Measurements from ENCODE around the gene PKNOX2. TPM values are rescaled to one million over a fixed set of nuclear protein-coding genes. Genes with fewer than 3 reads are reported as not detected.

Gene PKNOX2
- total RNA-seq, 1 donor, result under 0.01 TPM

GRCh38 chr11:125378571-125378970, 214.0 kb downstream of the PKNOX2 start:
- no peaks in the 10 kb centered on the region for H3K4me1 ChIP-seq (ENCODE audit: insufficient read depth, low read length)
- H3K9me3 ChIP-seq (ENCODE audit: low read depth, low read length), result no peaks in the 10 kb centered on the region
- H3K27me3 ChIP-seq (ENCODE audit: insufficient read depth, low read length), result no peaks in the 10 kb centered on the region
- no peak overlapping the region for H3K4me3 ChIP-seq (ENCODE audit: low read length)

DNA sequence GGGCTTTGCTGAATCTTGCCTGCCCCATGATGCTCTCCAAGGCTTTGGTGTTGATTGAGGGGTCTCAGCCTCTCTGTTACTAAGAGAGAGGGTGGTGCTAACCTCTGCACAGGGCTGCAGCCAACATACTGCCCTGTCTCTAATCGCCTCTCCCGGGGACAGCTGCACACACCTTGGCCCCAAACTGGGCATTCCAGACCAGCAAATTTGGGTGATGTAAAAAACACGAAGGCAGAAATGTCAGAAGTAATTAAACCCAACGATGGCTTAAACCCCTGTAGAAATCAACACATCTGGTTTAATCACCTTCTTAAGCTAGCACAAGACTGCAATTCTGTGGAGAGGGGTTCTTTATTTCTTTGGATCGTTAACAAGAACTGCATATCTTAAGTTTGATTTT, 215.0 kb downstream of the PKNOX2 start:
- Histone ChIP-seq H3K27me3 (ENCODE audit: insufficient read depth, low read length) (no peaks in the 10 kb centered on the region), H3K4me3 (ENCODE audit: low read length) (no peak overlapping the region), H3K9me3 (ENCODE audit: low read depth, low read length) (no peaks in the 10 kb centered on the region), H3K4me1 (ENCODE audit: insufficient read depth, low read length) (no peaks in the 10 kb centered on the region)

- Histone ChIP-seq H3K9me3 (ENCODE audit: low read depth, low read length) (no peaks in the 10 kb centered on the region), H3K4me1 (ENCODE audit: insufficient read depth, low read length) (no peaks in the 10 kb centered on the region), H3K27me3 (ENCODE audit: insufficient read depth, low read length) (no peaks in the 10 kb centered on the region)
Observed at GRCh38 chr11:125379981-125380380, 215.4 kb downstream of the PKNOX2 start.

DNA sequence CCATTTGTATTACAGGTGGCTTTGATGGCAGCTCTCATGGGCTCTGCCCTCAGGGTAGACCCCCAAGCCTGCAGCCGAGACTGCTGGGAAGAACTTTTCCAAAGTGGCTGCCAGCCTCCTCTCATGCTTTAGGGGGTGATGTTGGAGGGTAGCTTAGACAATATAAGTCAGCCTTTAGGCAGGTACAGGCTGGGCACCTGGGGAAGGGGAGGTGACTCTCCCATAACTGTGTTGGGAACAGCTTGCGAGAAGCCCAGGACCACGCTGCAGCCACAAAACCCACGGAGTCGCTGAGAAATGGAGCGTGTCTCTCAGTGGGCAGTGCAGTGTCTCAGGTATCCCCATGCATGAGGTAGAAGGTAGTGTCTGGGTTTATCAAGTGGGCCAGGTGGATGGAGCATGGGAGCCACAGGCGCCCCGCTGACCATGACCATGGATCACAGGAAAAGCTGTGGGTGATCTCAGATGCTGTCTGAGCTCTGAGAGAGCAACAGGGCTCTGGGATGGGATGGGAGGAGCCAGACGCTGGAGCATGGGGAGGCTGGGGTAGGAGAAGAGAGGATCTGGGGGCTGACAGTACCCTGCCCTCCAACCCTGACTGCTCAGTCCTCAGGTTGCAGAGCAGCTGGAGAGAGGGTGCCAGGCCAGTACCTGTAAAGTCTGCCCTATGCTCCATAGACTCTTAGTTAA, 216.3 kb downstream of the PKNOX2 start:
- H3K9me3 ChIP-seq (ENCODE audit: low read depth, low read length), result no peaks in the 10 kb centered on the region

More at GRCh38 chr11:125379981-125380380, 215.4 kb downstream of the PKNOX2 start:
- no peak overlapping the region for H3K4me3 ChIP-seq (ENCODE audit: low read length)

DNA sequence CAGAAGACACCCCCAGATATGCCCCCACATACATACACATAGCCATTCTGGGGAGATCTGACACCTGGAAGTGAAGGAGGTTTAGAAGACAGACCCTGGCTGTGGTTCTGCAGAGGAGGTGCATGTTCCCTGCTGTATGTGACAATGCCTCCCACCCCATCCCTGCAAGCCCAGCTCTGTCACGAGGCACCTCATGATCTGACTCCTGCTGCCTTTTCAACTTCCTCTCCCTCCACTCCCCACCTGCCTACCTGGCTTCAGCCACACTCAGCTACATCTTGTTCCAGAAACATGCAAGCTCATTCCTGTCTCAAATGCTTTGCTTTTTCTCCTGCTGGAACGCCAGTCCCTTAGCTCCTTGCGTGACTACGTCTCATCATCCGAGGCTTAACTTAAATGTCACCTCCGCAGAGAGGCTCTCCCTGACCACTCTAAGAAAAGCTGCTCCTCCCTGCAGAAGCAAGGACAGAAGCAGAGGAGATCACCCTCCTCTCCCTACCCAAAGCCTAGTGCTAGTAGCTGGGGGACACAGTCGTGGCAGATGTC, 217.0 kb downstream of the PKNOX2 start:
- Histone ChIP-seq H3K4me3 (ENCODE audit: low read length) (no peak overlapping the region), H3K9me3 (ENCODE audit: low read depth, low read length) (no peaks in the 10 kb centered on the region), H3K4me1 (ENCODE audit: insufficient read depth, low read length) (no peaks in the 10 kb centered on the region), H3K27me3 (ENCODE audit: insufficient read depth, low read length) (no peaks in the 10 kb centered on the region)

More for the DNA sequence above, 216.3 kb downstream of the PKNOX2 start:
- H3K4me3 ChIP-seq (ENCODE audit: low read length), result no peak overlapping the region
- no peaks in the 10 kb centered on the region for H3K4me1 ChIP-seq (ENCODE audit: insufficient read depth, low read length)
- H3K27me3 ChIP-seq (ENCODE audit: insufficient read depth, low read length), result no peaks in the 10 kb centered on the region

DNA sequence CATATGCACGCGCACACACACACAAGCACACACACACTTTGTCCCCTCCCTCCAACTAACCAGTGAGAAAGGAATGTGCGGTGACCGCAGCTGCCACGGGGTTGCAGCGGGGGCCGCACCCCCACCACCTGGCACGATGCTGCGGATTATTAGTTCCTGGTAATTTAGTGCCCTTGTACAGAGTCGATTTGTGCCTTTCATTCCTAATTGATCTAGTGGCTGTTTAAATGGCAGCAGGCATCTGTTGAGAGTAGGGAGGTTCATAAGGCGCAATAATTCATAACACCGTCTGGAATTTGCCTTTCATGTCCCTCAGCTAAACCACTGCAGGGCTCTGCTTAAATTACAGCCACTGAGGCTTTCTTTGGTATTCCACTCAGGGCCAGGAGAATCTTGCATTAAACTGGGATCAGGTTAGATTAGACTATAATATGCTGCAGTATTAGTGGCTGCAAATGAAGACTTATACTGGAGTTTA, 217.8 kb downstream of the PKNOX2 start:
- no peaks in the 10 kb centered on the region for H3K27me3 ChIP-seq (ENCODE audit: insufficient read depth, low read length)
- no peak overlapping the region for H3K4me3 ChIP-seq (ENCODE audit: low read length)
- no peaks in the 10 kb centered on the region for H3K4me1 ChIP-seq (ENCODE audit: insufficient read depth, low read length)
- H3K9me3 ChIP-seq (ENCODE audit: low read depth, low read length), result no peaks in the 10 kb centered on the region

DNA sequence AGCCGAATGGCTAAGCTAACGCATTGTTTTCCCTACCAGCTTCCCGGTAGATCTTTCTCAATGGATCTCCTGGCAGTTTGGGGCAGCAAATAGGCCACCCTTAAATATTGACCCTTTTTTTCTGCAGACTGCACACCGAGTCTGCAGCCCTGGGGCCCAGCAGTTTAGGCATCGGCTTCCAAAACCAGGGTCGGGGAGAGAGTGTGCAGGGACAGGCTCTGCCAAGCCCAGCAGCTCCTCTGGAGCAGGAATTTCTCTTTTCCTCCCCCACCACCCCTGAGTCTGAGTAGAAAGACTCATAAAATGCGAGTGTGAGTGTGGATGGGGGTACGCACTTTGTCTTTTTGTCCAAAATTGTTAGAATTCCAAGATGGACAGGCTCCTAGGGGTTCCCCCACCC, 218.3 kb downstream of the PKNOX2 start:
- Histone ChIP-seq H3K4me3 (ENCODE audit: low read length) (no peak overlapping the region), H3K27me3 (ENCODE audit: insufficient read depth, low read length) (no peaks in the 10 kb centered on the region), H3K4me1 (ENCODE audit: insufficient read depth, low read length) (no peaks in the 10 kb centered on the region), H3K9me3 (ENCODE audit: low read depth, low read length) (no peaks in the 10 kb centered on the region)

DNA sequence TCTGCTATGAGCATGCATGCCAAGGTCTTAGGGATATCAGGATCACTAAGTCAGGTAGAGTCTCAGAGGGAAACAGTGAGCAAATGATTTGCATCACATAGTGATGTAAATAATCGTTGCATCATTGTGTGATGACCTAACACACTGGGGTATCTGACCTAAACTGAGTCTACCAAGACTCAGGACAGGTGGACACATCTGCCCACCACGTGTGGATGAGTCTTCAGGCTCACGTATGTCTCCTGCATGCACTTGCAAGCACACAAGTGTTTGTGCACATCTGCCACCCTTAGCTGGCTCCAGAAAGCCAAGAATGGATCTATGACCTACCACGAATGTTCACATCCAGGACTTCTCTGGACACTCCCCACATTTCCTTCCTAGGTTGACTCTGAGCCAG, 220.3 kb downstream of the PKNOX2 start:
- Histone ChIP-seq H3K9me3 (ENCODE audit: low read depth, low read length) (no peaks in the 10 kb centered on the region), H3K4me3 (ENCODE audit: low read length) (no peak overlapping the region), H3K4me1 (ENCODE audit: insufficient read depth, low read length) (no peaks in the 10 kb centered on the region), H3K27me3 (ENCODE audit: insufficient read depth, low read length) (no peaks in the 10 kb centered on the region)

DNA sequence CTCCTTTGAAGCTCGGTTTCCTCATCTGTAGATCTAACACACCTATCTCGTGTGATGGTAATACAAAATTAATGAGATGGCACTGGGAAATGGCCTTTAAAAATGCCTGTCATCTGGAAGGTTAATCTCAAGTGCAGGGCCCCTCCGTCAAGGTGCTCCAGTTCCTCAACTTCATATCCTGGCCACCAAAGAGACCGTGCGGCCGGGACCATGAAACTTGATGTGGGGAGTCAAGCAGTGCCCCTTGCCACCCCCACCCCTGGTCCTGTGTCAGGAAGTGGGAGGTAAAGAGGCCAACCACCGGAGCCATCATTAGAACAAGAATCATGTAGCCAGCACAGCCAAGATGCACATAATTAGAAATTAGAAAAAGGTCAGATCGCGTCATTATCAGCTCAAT, 223.3 kb downstream of the PKNOX2 start:
- Histone ChIP-seq H3K4me1 (ENCODE audit: insufficient read depth, low read length) (no peaks in the 10 kb centered on the region), H3K9me3 (ENCODE audit: low read depth, low read length) (no peaks in the 10 kb centered on the region), H3K4me3 (ENCODE audit: low read length) (no peak overlapping the region), H3K27me3 (ENCODE audit: insufficient read depth, low read length) (no peaks in the 10 kb centered on the region)

- Histone ChIP-seq H3K9me3 (ENCODE audit: low read depth, low read length) (no peaks in the 10 kb centered on the region), H3K4me1 (ENCODE audit: insufficient read depth, low read length) (no peaks in the 10 kb centered on the region), H3K27me3 (ENCODE audit: insufficient read depth, low read length) (no peaks in the 10 kb centered on the region), H3K4me3 (ENCODE audit: low read length) (no peak overlapping the region)
Observed at GRCh38 chr11:125388611-125389010, 224.1 kb downstream of the PKNOX2 start.

DNA sequence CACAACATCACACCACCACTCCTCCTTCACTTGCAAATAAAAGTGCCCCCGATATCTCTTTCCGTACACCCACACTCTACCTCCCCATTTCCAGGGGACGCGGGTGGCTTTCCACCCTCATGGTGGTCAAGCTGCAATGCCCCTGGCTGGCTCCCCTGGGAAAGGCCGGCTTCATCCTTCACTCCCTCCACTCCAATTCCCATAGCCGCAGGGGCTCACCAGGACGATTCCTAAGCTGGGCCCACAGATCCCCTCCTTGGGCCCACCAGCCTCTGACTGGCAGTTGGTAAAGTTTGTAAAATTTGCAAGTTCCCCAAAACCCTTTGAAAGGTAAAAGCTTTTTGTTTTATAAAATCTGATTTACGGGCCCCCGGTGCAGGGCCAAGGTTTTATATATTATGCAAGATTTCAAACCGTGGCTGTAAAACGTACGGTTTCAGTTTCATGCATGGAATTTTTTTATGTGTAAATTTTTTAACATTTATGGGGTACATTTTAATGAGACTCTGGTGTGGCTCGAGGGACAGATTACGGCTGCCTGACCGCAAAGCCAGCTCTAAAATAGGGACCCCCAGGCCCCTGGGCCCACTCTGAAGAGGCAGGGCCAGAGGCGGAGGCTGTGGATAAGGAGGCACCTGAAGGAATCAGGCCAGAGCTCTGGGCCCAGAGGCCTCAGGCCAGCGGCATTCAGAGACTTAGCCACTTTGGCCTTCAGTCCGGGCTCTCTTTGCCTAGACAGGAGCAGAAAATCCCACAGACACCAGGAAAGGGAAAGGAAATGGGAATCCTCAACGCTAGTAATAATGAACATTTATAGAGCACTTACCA, 225.0 kb downstream of the PKNOX2 start:
- Histone ChIP-seq H3K27me3 (ENCODE audit: insufficient read depth, low read length) (no peaks in the 10 kb centered on the region), H3K4me3 (ENCODE audit: low read length) (no peak overlapping the region), H3K4me1 (ENCODE audit: insufficient read depth, low read length) (no peaks in the 10 kb centered on the region), H3K9me3 (ENCODE audit: low read depth, low read length) (no peaks in the 10 kb centered on the region)

- no peaks in the 10 kb centered on the region for H3K4me1 ChIP-seq (ENCODE audit: insufficient read depth, low read length)
- H3K4me3 ChIP-seq (ENCODE audit: low read length), result no peak overlapping the region
- no peaks in the 10 kb centered on the region for H3K27me3 ChIP-seq (ENCODE audit: insufficient read depth, low read length)
- no peaks in the 10 kb centered on the region for H3K9me3 ChIP-seq (ENCODE audit: low read depth, low read length)
Observed at GRCh38 chr11:125390946-125391345, 226.4 kb downstream of the PKNOX2 start.

GRCh38 chr11:125393331-125393730, 228.8 kb downstream of the PKNOX2 start:
- no peaks in the 10 kb centered on the region for H3K9me3 ChIP-seq (ENCODE audit: low read depth, low read length)
- H3K4me3 ChIP-seq (ENCODE audit: low read length), result no peak overlapping the region
- H3K27me3 ChIP-seq (ENCODE audit: insufficient read depth, low read length), result no peaks in the 10 kb centered on the region
- no peaks in the 10 kb centered on the region for H3K4me1 ChIP-seq (ENCODE audit: insufficient read depth, low read length)

GRCh38 chr11:125394296-125394695, 229.7 kb downstream of the PKNOX2 start:
- Histone ChIP-seq H3K9me3 (ENCODE audit: low read depth, low read length) (no peaks in the 10 kb centered on the region), H3K4me3 (ENCODE audit: low read length) (no peak overlapping the region)

GRCh38 chr11:125397421-125397820, 232.9 kb downstream of the PKNOX2 start:
- no peaks in the 10 kb centered on the region for H3K4me1 ChIP-seq (ENCODE audit: insufficient read depth, low read length)
- H3K4me3 ChIP-seq (ENCODE audit: low read length), result no peak overlapping the region
- no peaks in the 10 kb centered on the region for H3K9me3 ChIP-seq (ENCODE audit: low read depth, low read length)
- H3K27me3 ChIP-seq (ENCODE audit: insufficient read depth, low read length), result no peaks in the 10 kb centered on the region

More at GRCh38 chr11:125394296-125394695, 229.7 kb downstream of the PKNOX2 start:
- Histone ChIP-seq H3K27me3 (ENCODE audit: insufficient read depth, low read length) (no peaks in the 10 kb centered on the region), H3K4me1 (ENCODE audit: insufficient read depth, low read length) (no peaks in the 10 kb centered on the region)

All from mononuclear cell (primary cell).